ENCODE data around the gene CCT5. TPM values are rescaled to one million over a fixed set of nuclear protein-coding genes. Genes with fewer than 3 reads are reported as not detected.

Gene CCT5
- total RNA-seq, 2 donors from 2014 or later, result 113 to 140 TPM

DNA sequence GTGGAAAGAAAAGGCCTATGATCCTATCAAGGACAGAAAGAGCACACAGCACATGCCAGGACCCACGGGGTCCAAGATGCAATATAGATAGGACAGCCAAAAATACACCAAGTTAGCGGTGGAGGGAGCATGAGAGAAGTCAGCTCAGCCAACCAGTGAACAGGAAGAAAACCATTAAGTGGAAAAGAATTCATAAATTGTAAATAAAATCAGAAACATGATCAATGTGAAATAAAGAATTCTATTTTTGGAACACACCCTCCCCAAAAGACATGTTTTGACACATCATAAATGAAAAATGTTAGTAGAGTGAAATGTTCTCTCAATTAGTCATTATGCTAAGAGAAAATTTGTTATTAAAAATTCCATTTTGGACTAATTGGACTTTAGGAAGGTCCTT, 36.0 kb upstream of the CCT5 start:
- no peak for DNase-seq (ENCODE audit: low spot score)
- Histone ChIP-seq H3K27ac (no peak overlapping the region), H3K4me1 (replicated peaks) (no peaks in the 10 kb centered on the region), H3K4me3 (no peak overlapping the region), H3K27me3 (replicated peaks; ENCODE audit: insufficient read depth) (no peaks in the 10 kb centered on the region), H3K36me3 (no peaks in the 10 kb centered on the region), H3K9me3 (no peaks in the 10 kb centered on the region)
- TF ChIP-seq POLR2A (IDR thresholded peaks at IDR 0.05), result no peak
- TF ChIP-seq, protein P1, sequence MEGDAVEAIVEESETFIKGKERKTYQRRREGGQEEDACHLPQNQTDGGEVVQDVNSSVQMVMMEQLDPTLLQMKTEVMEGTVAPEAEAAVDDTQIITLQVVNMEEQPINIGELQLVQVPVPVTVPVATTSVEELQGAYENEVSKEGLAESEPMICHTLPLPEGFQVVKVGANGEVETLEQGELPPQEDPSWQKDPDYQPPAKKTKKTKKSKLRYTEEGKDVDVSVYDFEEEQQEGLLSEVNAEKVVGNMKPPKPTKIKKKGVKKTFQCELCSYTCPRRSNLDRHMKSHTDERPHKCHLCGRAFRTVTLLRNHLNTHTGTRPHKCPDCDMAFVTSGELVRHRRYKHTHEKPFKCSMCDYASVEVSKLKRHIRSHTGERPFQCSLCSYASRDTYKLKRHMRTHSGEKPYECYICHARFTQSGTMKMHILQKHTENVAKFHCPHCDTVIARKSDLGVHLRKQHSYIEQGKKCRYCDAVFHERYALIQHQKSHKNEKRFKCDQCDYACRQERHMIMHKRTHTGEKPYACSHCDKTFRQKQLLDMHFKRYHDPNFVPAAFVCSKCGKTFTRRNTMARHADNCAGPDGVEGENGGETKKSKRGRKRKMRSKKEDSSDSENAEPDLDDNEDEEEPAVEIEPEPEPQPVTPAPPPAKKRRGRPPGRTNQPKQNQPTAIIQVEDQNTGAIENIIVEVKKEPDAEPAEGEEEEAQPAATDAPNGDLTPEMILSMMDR (IDR thresholded peaks at IDR 0.05), result no peak
- no peak for TF ChIP-seq POLR2AphosphoS5 (IDR thresholded peaks at IDR 0.05)
- intact Hi-C loops (cut with DNase I), result no loop called here
- WGBS, result 66% methylated on average over 2 of the region's 2 CpGs

DNA sequence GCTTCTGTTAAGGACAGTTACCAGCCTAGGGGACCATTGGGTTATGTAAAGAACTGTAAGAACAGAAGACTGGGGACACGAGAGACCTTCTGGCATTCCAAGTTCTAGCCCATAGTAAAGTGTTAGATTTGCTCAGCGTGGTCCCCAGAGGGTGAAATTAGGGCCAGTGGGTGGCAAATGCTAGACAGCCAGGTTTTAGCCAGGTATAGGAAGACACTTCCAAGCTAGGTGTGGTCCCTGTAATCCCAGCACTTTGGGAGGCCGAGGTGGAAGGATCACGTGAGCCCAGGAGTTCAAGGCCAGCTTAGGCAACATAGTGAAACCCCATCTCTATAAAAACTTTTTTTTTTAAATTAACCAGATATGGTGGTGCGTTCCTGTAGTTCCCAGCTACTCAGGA, 34.7 kb upstream of the CCT5 start:
- Histone ChIP-seq H3K4me3 (no peak overlapping the region), H3K4me1 (replicated peaks) (no peaks in the 10 kb centered on the region), H3K27me3 (replicated peaks; ENCODE audit: insufficient read depth) (no peaks in the 10 kb centered on the region), H3K9me3 (no peaks in the 10 kb centered on the region), H3K36me3 (no peaks in the 10 kb centered on the region), H3K27ac (no peak overlapping the region)
- intact Hi-C loops (cut with DNase I), result no loop called here
- 94% methylated on average over 5 of the region's 5 CpGs for WGBS
- TF ChIP-seq, protein P1 (IDR thresholded peaks at IDR 0.05), result no peak
- TF ChIP-seq POLR2A (IDR thresholded peaks at IDR 0.05) (no peak), POLR2AphosphoS5 (IDR thresholded peaks at IDR 0.05) (no peak)
- no peak for DNase-seq (ENCODE audit: low spot score)

DNA sequence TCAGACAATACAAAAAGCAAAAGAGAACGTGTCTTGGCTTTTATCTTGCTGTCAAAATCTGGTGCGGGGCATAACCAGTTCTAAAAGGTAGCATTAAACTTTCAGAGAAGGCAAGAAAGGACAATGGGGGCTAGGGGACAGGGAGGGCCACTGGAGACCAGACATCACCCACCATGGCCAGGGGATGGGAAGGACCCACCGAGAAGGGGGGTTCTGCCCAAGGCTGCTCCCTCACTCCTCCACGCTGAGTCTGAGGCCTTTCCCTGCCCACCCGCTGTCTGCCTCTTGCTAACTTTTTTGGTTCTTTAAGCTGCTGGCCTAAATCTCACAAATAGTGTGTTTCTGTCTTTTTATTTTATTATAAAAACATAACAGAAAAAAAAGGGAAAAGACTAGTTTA, 34.0 kb upstream of the CCT5 start:
- no peaks in the 10 kb centered on the region for H3K9me3 ChIP-seq
- TF ChIP-seq POLR2A (IDR thresholded peaks at IDR 0.05) (no peak), POLR2AphosphoS5 (IDR thresholded peaks at IDR 0.05) (no peak)
- TF ChIP-seq, protein P1 (IDR thresholded peaks at IDR 0.05), result no peak
- no peak overlapping the region for H3K4me3 ChIP-seq
- H3K27ac ChIP-seq, result no peak overlapping the region
- no peak for DNase-seq (ENCODE audit: low spot score)
- no peaks in the 10 kb centered on the region for H3K4me1 ChIP-seq (replicated peaks)
- WGBS, result 88% methylated on average over 5 of the region's 5 CpGs
- no peaks in the 10 kb centered on the region for H3K27me3 ChIP-seq (replicated peaks; ENCODE audit: insufficient read depth)
- intact Hi-C loops (cut with DNase I), result no loop called here
- H3K36me3 ChIP-seq, result no peaks in the 10 kb centered on the region

DNA sequence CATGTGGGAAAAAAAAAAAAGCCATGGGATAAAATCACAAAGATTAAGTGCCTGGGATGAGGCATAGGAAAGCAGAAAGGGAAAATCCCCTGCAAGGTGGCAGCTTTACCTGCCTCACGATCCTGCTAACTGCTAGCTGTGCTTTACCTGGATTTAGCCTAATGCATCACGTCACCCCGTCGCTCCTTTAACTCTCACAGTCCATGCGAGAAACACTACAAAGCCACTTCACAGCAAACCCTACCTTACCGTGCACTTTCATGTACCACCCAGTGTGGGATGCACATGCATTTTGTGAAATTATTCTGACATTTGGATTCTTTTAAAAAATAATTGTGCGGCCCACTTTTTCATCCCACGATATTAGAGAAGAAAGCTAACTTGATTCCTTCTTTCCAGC, 31.4 kb upstream of the CCT5 start:
- Histone ChIP-seq H3K4me1 (replicated peaks) (no peaks in the 10 kb centered on the region), H3K9me3 (no peaks in the 10 kb centered on the region), H3K27ac (no peak overlapping the region), H3K36me3 (no peaks in the 10 kb centered on the region), H3K27me3 (replicated peaks; ENCODE audit: insufficient read depth) (no peaks in the 10 kb centered on the region), H3K4me3 (no peak overlapping the region)
- no peak for DNase-seq (ENCODE audit: low spot score)
- WGBS, result 93% methylated on average over 8 of the region's 8 CpGs
- TF ChIP-seq POLR2A (IDR thresholded peaks at IDR 0.05), result no peak
- TF ChIP-seq, protein P1 (IDR thresholded peaks at IDR 0.05), result no peak
- no peak for TF ChIP-seq POLR2AphosphoS5 (IDR thresholded peaks at IDR 0.05)
- intact Hi-C loops (cut with DNase I), result no loop called here

DNA sequence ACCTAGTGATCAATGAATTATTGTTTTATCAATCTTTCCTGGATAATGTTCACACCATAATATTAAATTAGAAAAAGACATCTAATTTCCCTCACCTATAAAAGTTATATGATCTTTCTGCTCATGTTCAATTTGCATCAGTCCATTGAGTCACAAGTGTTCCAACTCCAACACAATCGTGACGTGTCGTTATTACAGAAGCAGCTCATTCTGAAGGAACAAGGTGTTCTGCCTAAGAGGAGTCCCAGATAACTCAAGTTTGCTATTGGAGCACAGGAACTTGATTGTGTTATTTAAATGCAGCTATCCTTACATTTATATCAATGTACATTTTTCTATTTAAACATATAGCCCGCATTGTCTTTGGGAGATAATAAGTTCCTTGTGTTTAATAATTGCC, 31.0 kb upstream of the CCT5 start:
- H3K9me3 ChIP-seq, result no peaks in the 10 kb centered on the region
- no peak overlapping the region for H3K4me3 ChIP-seq
- WGBS, result 87% methylated on average over 4 of the region's 4 CpGs
- no peaks in the 10 kb centered on the region for H3K27me3 ChIP-seq (replicated peaks; ENCODE audit: insufficient read depth)
- TF ChIP-seq POLR2AphosphoS5 (IDR thresholded peaks at IDR 0.05) (no peak), POLR2A (IDR thresholded peaks at IDR 0.05) (no peak)
- TF ChIP-seq, protein P1 (IDR thresholded peaks at IDR 0.05), result no peak
- H3K36me3 ChIP-seq, result no peaks in the 10 kb centered on the region
- DNase-seq (ENCODE audit: low spot score), result no peak
- intact Hi-C loops (cut with DNase I), result no loop called here
- H3K27ac ChIP-seq, result no peak overlapping the region
- H3K4me1 ChIP-seq (replicated peaks), result no peaks in the 10 kb centered on the region

Data from prostate gland (tissue), 2 donors.